GM18519 (cell line): Measurements from ENCODE around the gene MYRFL.
"Not testable (repeated sequence)": the region's sequence is repeated elsewhere in the genome, so short reads cannot be mapped to it uniquely, and the experiment has no call there.

Source experiments
- ATAC-seq: cut with Tn5 transposase; IDR thresholded peaks from one replicate; pipeline ENCODE4 v1.9.1; 2021; ENCODE audit warnings: mild to moderate bottlenecking, moderate library complexity; ENCODE audit not compliant: unreplicated experiment, low FRiP score

Gene MYRFL

GRCh38 chr12:69981881-69982475 is 157.0 kb downstream of the MYRFL start:
- no peak for ATAC-seq

- no peak for ATAC-seq
Measured at GRCh38 chr12:69984241-69984640, 159.2 kb downstream of the MYRFL start.

GRCh38 chr12:69985656-69986055 is 160.6 kb downstream of the MYRFL start:
- ATAC-seq, result peak; percentile 73

- no peak for ATAC-seq
Measured at GRCh38 chr12:69986114-69986513, 161.1 kb downstream of the MYRFL start.

- no peak for ATAC-seq
Measured at GRCh38 chr12:69987579-69988091, 162.6 kb downstream of the MYRFL start.

GRCh38 chr12:69988481-69989321 is 163.7 kb downstream of the MYRFL start:
- no peak for ATAC-seq

GRCh38 chr12:69991690-69992288 is 166.8 kb downstream of the MYRFL start:
- ATAC-seq, result no peak

- no peak for ATAC-seq
Measured at GRCh38 chr12:69993433-69993832, 168.4 kb downstream of the MYRFL start.

- ATAC-seq, result not testable (repeated sequence)
Measured at GRCh38 chr12:69994086-69994485, 169.1 kb downstream of the MYRFL start.

GRCh38 chr12:69994724-69995173 is 169.7 kb downstream of the MYRFL start:
- no peak for ATAC-seq

- ATAC-seq, result no peak
Measured at GRCh38 chr12:69996241-69996640, 171.2 kb downstream of the MYRFL start.

- ATAC-seq, result no peak
Measured at GRCh38 chr12:69996722-69997121, 171.7 kb downstream of the MYRFL start.

GRCh38 chr12:69998011-69998410 is 173.0 kb downstream of the MYRFL start:
- ATAC-seq, result no peak

- ATAC-seq, result no peak
Measured at GRCh38 chr12:69998922-69999321, 173.9 kb downstream of the MYRFL start.

GRCh38 chr12:69999561-69999960 is 174.5 kb downstream of the MYRFL start:
- ATAC-seq, result no peak

- no peak for ATAC-seq
Measured at GRCh38 chr12:70002097-70002911, 177.3 kb downstream of the MYRFL start.

GRCh38 chr12:70002912-70003255 is 177.9 kb downstream of the MYRFL start:
- no peak for ATAC-seq

- no peak for ATAC-seq
Measured at GRCh38 chr12:70005864-70006618, 181.0 kb downstream of the MYRFL start.

GRCh38 chr12:70006619-70006973 is 181.6 kb downstream of the MYRFL start:
- no peak for ATAC-seq

GRCh38 chr12:70007687-70008086 is 182.7 kb downstream of the MYRFL start:
- no peak for ATAC-seq
